GM06990 (cell line): Measurements from ENCODE around the gene GRHPR.

Source experiments
- DNase-seq: peaks from one replicate; pipeline ENCODE4 v3.0.0-alpha.2; 2011; ENCODE audit not compliant: insufficient read length; ENCODE audit errors: extremely low read depth
- H3K27me3 ChIP-seq: replicated peaks from 2 replicates; pipeline ENCODE4 v1.6.0; 2011; ENCODE audit warnings: low read length; ENCODE audit not compliant: control insufficient read depth, insufficient read depth
- H3K36me3 ChIP-seq: 2 replicates; pipeline ENCODE4 v1.5.1; 2011; ENCODE audit warnings: low read length; ENCODE audit not compliant: control insufficient read depth, insufficient read depth
- H3K4me3 ChIP-seq: replicated peaks from 2 replicates; pipeline ENCODE4 v1.5.1; 2011; ENCODE audit warnings: low read depth, mild to moderate bottlenecking, control low read depth, low read length
- CTCF ChIP-seq: IDR thresholded peaks from 2 replicates; pipeline ENCODE4 v1.5.1; 2011; ENCODE audit warnings: low read length, control low read depth, mild to moderate bottlenecking, inconsistent platforms; ENCODE audit not compliant: insufficient read depth, poor library complexity, severe bottlenecking

Gene GRHPR

GRCh38 chr9:37382982-37383357 is 39.5 kb upstream of the GRHPR start:
- Histone ChIP-seq H3K36me3 (no peaks in the 10 kb centered on the region), H3K4me3 (no peak overlapping the region), H3K27me3 (no peaks in the 10 kb centered on the region)
- DNase-seq, result peak; percentile 65
- TF ChIP-seq CTCF, result no peak

- DNase-seq, result no peak
- no peak overlapping the region for H3K4me3 ChIP-seq
- no peak for TF ChIP-seq CTCF
These were observed 39.1 kb upstream of the GRHPR start for GRCh38 chr9:37383393-37383792.

GRCh38 chr9:37383876-37384746 is 38.4 kb upstream of the GRHPR start:
- no peak for DNase-seq
- Histone ChIP-seq H3K36me3 (no peaks in the 10 kb centered on the region), H3K4me3 (no peak overlapping the region), H3K27me3 (no peaks in the 10 kb centered on the region)
- TF ChIP-seq CTCF, result no peak

More at GRCh38 chr9:37383393-37383792, 39.1 kb upstream of the GRHPR start:
- Histone ChIP-seq H3K27me3 (no peaks in the 10 kb centered on the region), H3K36me3 (no peaks in the 10 kb centered on the region)

GRCh38 chr9:37385286-37385685 is 37.2 kb upstream of the GRHPR start:
- DNase-seq, result no peak
- Histone ChIP-seq H3K36me3 (no peaks in the 10 kb centered on the region), H3K27me3 (no peaks in the 10 kb centered on the region), H3K4me3 (no peak overlapping the region)
- TF ChIP-seq CTCF, result no peak

- Histone ChIP-seq H3K27me3 (no peaks in the 10 kb centered on the region), H3K36me3 (no peaks in the 10 kb centered on the region), H3K4me3 (no peak overlapping the region)
- TF ChIP-seq CTCF, result no peak
- no peak for DNase-seq
These were observed 35.5 kb upstream of the GRHPR start for GRCh38 chr9:37386988-37387387.

GRCh38 chr9:37390759-37391158 is 31.7 kb upstream of the GRHPR start:
- no peak overlapping the region for H3K4me3 ChIP-seq
- no peaks in the 10 kb centered on the region for H3K27me3 ChIP-seq
- TF ChIP-seq CTCF, result peak; percentile 80
- H3K36me3 ChIP-seq, result no peaks in the 10 kb centered on the region
- DNase-seq, result peak; percentile 67
